HG03103 (cell line): ENCODE measurements around the gene ABCB6.
A peak's percentile ranks its signal among the peaks of the same experiment; 100 is the strongest.
"Not testable (repeated sequence)": the region's sequence is repeated elsewhere in the genome, so short reads cannot be mapped to it uniquely, and the experiment has no call there.

Experiments used
- ATAC-seq: cut with Tn5 transposase; IDR thresholded peaks from one replicate; pipeline ENCODE4 v1.9.1; 2021; ENCODE audit warnings: low read depth; ENCODE audit not compliant: unreplicated experiment

ABCB6 gene

DNA sequence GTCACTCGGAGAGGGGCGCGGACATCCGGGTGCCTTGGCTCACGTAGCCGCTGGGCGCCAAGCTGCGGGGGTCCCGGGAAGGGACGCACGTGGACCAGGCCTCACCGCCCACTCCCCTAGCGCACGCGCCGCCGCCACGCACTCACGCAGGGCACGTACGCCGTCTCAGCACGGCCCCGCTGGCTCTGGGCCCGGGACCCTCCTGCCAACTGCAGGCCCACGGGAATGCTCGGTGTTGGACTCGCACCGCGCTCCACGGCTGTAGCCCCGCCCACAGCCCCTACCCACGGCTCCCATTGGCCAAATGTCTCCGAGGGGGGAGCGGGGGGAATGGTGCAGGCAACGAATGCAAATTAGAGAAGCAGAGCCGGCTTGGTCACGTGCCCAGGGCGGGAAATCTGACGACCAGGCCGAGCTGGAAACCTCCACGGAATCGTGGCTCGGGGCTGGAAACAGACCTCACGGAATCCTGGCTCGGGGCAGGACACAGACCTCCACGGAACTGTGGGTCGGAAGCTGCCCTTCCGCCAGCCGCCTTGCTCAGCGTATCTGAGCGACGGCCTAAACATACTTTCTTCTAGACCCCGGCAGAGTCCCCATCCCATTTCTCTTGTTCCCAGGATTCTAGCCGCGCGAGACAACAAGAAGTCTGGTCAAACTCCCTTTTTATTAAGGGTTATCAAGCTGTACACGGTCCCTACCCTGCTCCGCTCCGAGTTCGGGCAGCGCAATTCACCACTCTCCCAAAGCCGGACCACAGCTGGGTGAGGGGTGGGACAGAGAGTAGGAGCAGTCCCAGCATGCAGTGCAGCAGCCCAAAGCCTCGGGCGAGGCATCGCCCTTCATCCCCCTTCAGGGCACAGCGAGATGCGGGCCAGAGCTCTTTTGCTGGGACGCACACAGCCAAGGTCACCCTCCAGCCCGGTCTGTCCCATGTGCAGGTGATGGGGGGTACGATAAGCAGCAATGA lies at the start of gene ABCB6:
TSS of gene ABCB6 (minus strand) at position 227 of the 970 bp plus-strand sequence. CDS start 285 bp downstream, outside the sequence.
- ATAC-seq: peak; percentile 79

DNA sequence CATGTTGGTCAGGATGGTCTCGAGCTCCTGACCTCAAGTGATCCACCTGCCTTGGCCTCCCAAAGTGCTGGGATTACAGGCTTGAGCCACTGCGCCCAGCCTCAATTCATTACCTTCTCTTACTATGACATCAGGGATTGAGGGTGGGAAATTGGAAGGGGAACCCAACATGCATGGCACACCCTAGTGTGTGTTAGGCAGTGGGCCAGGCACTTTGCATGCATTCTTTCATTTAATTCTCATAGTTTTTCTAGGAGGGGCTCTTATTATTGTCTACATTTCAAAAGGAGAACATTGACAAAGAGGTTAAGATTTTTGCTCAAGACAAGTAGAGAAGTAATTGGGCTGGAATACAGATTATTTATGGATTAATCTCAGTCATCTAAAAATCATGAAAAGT lies 49.5 kb upstream of the ABCB6 start:
- ATAC-seq: no peak

DNA sequence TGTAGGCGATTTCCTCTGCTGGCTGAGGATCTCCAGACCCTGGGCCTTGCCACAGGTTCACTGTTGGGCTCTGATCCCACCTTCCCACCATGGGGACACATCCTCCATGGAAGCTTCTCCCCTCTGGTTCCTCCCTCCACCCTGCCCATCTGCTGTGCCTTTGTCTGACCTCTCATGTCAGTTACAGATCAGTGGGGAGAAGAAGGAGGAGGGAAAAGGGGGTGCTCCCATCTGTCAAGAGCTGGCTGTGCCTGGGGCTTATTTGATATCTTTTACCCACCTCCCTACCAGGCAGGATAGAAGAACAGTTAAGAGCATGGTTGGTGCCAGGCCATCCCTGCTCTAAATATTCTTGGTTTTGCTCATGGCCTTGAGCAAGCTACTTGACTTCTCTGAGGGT lies 48.1 kb upstream of the ABCB6 start:
- ATAC-seq: no peak

DNA sequence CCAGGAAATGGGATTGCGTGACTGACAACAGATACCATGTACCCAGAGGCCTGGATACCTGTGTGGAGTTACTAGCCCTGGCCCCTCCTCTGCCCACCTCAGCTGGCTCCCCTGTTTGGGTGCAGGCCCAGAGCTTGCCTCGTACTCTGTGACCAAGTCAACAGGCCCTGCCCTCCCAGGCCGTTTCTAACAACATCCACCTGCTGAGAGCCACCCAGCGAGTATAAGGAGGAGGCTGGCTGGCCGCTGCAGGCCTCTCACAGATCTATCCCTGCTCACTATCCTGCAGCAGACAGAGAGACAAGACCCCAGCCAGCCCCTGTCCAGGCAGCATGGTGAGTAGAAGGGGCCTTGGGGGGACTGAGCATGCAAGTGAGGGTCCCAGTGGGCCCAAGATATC lies 47.5 kb upstream of the ABCB6 start:
- ATAC-seq: no peak

DNA sequence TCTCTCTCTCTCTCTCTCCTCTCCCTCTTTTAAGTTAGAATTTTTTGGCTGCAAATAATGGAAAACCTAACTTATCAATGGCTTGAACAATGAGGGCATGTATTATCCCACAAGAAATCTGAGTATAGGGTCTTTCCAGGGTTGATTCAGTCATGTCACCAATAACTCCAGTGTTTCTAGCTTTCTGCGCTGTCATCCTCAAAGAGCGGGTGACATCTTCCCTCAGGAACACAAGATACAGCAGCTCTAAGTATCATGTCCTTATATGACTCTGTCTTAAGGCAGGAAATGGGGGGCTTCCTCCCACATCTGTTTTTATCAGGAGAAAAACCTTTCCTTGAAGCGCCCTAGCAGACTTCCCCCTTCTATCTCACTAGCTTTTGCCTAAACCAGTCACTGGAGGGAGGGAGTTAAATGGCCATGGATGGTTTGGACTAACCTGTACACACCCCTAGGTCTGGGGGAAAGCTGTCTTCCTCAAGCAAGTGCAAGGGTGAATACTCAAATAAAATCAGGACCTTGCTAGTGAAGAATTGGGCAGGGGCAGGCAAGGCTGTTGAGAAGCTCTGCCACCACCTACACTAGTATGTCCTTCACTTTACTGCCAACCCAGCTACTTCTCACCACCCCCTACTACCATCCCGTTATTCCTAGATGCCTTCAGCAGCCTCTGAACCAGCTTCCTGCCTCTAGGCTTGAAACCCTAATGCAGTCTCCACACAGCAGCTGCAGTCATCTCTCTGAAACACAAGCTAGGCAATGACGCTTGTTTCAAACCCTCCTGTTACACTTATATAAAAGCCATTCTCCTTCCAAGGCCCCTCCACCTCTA lies 42.5 kb upstream of the ABCB6 start:
- ATAC-seq: no peak

GRCh38 chr2:219258942-219259341 lies 40.2 kb upstream of the ABCB6 start:
- ATAC-seq: not testable (repeated sequence)

GRCh38 chr2:219254590-219255201 lies 35.9 kb upstream of the ABCB6 start:
- no peak for ATAC-seq

- ATAC-seq: peak; percentile 47
These were observed 35.2 kb upstream of the ABCB6 start, which contains the start of gene TUBA4A for GRCh38 chr2:219253753-219254589. Gene TUBA4A, minus strand, starts transcription at chr2:219253918. Its CDS starts 60 bp downstream, at chr2:219253858.

DNA sequence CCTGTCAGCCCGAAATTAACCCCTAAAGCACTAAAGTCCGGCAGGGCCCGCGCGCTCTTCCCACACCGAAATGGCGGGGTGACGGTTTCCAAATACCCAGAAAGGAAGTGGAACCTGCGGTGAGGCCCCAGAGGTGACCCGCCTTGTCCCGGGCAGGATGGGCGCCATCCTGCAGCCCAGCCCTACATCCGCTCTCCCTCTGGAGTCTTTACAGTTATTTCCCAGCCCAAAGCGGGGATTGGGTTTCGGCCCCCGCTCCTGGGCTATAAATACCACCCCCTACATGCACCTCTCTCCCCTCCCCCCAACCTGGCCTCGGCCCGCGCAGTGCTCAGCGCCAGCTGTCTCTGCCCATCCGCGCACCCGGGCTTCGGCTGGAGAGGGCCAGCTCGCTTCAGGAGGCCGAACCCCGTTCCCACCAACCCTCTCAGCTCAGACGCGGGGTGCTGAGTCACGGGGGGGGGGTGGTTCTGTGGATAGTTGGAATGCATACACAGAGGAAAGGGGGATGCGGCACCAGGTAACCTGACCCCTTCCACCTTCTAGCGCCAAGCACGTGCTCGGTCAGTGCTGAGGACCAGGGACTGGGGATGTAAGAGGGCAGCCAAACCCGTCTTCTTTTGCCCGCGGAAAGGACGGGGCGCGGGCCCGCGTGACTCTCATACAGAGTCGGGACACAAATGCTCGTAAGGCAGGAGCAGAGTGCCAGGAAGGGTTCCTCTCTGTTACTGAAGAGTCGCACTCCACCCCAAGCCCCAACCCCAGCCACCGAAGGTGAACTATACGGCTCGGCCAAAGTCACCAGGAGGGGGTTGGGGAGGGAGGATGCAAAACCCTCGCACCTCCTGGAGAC lies 34.4 kb upstream of the ABCB6 start, which contains the start of gene TUBA4B:
TSS of gene TUBA4B (plus strand) at position 344 of the 853 bp plus-strand sequence. CDS start at position 509, 165 bp downstream.
- peak; percentile 21 for ATAC-seq

DNA sequence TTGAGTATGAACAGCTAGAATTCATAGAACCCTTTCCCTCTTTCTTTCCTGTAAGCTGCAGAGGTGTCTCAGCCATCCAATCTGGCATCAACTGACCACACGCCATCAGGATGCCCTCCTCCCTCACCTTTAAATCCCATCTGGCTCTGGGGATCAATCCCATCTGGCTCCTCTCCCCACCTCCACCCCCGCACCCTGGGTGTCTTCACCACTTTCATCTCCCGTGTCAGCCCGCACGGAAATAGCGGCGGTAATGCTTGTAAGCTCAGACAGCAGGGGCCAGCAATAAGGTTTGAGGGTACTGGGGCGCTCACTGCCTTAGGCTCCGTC lies 33.8 kb upstream of the ABCB6 start:
- ATAC-seq: no peak

DNA sequence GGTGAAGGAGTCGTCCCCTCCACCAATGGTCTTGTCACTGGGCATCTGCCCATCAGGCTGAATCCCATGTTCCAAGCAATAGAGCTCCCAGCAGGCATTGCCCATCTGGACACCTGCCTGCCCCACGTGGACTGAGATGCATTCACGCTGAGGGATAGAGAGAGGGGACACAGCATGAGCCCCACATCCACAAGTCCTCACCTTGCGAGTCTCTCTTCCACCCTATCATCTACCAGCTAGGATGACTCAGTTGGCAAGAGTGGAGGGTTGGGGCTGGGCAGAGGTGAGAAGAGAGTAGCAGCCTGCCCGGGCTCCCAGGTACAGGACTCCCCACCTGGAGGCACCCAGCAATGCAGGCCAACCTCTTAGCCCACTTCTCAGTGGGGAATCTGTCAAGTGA lies 33.3 kb upstream of the ABCB6 start:
- no peak for ATAC-seq

- no peak for ATAC-seq
These were observed 32.9 kb upstream of the ABCB6 start for GRCh38 chr2:219251656-219252055.

DNA sequence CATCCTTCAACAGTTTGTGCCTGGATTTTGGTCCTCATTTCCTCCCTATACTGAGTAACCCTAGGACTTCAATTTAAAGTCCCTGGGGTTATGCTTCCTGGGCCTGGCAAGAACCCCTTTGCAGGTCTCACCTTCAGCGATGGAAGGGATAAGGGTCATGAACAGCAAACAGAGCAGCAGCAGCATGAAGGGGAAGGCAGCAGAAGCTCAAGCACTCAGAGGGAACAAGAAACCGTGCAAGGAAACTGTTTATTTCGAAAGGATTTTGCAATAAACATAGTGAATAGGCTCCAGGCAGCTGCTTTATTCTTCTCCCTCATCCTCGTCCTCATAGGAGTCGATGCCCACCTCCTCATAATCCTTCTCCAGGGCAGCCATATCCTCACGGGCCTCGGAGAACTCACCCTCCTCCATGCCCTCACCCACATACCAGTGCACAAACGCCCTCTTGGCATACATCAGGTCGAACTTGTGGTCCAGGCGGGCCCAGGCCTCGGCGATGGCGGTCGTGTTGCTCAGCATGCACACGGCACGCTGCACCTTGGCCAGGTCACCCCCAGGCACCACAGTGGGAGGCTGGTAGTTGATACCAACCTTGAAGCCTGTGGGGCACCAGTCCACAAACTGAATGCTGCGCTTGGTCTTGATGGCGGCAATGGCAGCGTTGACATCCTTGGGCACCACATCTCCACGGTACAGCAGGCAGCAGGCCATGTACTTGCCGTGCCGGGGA lies 31.5 kb upstream of the ABCB6 start:
- ATAC-seq: no peak

DNA sequence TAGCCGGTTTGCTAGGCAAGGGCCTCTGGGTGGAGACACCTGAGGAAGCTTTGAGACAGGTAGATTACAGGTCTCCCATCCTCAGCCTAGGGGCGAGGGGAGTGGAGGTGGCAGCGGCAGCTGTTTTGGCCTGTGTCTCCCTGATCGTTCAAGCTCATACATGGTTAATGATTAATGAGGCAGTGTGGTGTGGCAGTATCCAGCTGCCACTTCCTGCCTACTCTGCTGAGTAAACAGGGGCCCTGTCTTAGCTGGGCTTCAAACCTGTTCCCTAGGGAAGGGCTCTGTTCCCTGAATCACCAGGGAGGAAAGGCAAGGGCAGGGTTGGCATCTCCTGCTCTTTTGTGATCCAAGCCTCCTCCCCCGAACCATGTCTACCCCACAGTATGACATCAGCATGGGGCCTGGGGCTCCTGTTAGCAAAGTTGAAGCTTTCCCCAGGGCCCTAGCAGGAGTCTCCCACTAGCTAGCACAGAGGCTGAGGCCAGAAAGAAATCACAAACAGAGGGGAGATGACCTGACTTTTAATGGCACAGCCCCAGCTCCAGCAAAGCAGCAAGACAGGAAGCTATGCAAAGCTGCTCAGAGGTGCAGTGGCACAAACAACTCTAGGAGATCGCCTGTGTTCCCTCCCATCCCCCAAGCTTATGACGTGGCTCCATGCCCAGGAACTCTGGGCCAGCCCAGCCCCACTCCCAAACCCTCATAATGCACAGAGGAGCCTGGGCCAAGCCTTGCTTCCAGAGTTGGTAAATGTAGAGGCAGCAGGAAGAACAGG lies 30.6 kb upstream of the ABCB6 start:
- no peak for ATAC-seq

GRCh38 chr2:219248845-219249202 lies 30.1 kb upstream of the ABCB6 start:
- no peak for ATAC-seq

- ATAC-seq: no peak
These were observed 29.2 kb upstream of the ABCB6 start for GRCh38 chr2:219247678-219248642.

DNA sequence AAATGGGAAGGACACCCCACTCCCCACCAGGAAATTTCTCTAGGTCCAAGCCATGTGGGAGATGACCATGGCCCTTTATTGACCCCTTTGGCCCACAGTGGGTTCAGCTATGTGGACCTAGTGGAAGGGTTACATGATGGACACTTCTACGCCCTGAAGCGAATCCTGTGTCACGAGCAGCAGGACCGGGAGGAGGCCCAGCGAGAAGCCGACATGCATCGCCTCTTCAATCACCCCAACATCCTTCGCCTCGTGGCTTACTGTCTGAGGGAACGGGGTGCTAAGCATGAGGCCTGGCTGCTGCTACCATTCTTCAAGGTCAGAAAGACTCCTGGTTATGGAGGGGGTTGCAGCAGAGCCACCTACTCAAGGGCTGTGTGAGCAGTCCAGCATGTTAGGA lies 27.8 kb upstream of the ABCB6 start:
- no peak for ATAC-seq
